HG02571 (cell line): ENCODE results near the gene SDC4.

Experiments
- ATAC-seq: cut with Tn5 transposase; IDR thresholded peaks from one replicate; pipeline ENCODE4 v1.9.1; 2021; ENCODE audit warnings: mild to moderate bottlenecking, moderate library complexity; ENCODE audit not compliant: unreplicated experiment

SDC4 gene

GRCh38 chr20:45347936-45348778 lies at the start of gene SDC4:
Gene SDC4, minus strand, starts transcription at chr20:45348424. Its CDS starts 40 bp downstream, at chr20:45348384.
- ATAC-seq, result no peak

- no peak for ATAC-seq
Observed at GRCh38 chr20:45395114-45395415, 46.8 kb upstream of the SDC4 start.

GRCh38 chr20:45394221-45395113 lies 46.2 kb upstream of the SDC4 start:
- ATAC-seq, result no peak

GRCh38 chr20:45392733-45393132 lies 44.5 kb upstream of the SDC4 start:
- ATAC-seq, result no peak

- ATAC-seq, result no peak
Observed at GRCh38 chr20:45391559-45391958, 43.3 kb upstream of the SDC4 start.

- ATAC-seq, result no peak
Observed at GRCh38 chr20:45390931-45391330, 42.7 kb upstream of the SDC4 start.

GRCh38 chr20:45387274-45387673 lies 39.0 kb upstream of the SDC4 start:
- no peak for ATAC-seq

GRCh38 chr20:45378191-45378590 lies 30.0 kb upstream of the SDC4 start, which contains the start of gene TP53TG5:
Gene TP53TG5, minus strand, starts transcription at chr20:45378325. Its CDS starts 89 bp downstream, at chr20:45378236.
- ATAC-seq, result no peak

GRCh38 chr20:45377269-45377668 lies 29.0 kb upstream of the SDC4 start:
- ATAC-seq, result no peak

- no peak for ATAC-seq
Observed at GRCh38 chr20:45374966-45375365, 26.7 kb upstream of the SDC4 start.

- no peak for ATAC-seq
Observed at GRCh38 chr20:45374101-45374467, 25.9 kb upstream of the SDC4 start.

GRCh38 chr20:45373353-45374100 lies 25.3 kb upstream of the SDC4 start:
- ATAC-seq, result peak; percentile 81

GRCh38 chr20:45372646-45373352 lies 24.6 kb upstream of the SDC4 start:
- no peak for ATAC-seq

GRCh38 chr20:45372241-45372640 lies 24.0 kb upstream of the SDC4 start:
- no peak for ATAC-seq

- ATAC-seq, result no peak
Observed at GRCh38 chr20:45370571-45371160, 22.4 kb upstream of the SDC4 start.

GRCh38 chr20:45368221-45368980 lies 20.2 kb upstream of the SDC4 start:
- peak; percentile 71 for ATAC-seq

- ATAC-seq, result no peak
Observed at GRCh38 chr20:45367126-45367525, 18.9 kb upstream of the SDC4 start.

- no peak for ATAC-seq
Observed at GRCh38 chr20:45366631-45367030, 18.4 kb upstream of the SDC4 start.

- no peak for ATAC-seq
Observed at GRCh38 chr20:45366192-45366591, 18.0 kb upstream of the SDC4 start.
